H9 (cell line): ENCODE measurements around the gene ANGPTL4. TPM values are rescaled to one million over a fixed set of nuclear protein-coding genes. Genes with fewer than 3 reads are reported as not detected.

Experiments used
- DNase-seq: peaks from one replicate; pipeline ENCODE4 v3.0.0-alpha.2; 2017
- H2AFZ ChIP-seq: one replicate; pipeline ENCODE4 v1.6.1; 2013; ENCODE audit warnings: mild to moderate bottlenecking, low read length, control low read depth, moderate library complexity
- H2AK5ac ChIP-seq: 2 replicates; pipeline ENCODE4 v1.6.1; 2013; ENCODE audit warnings: low read length, control low read depth, mixed read lengths; ENCODE audit not compliant: insufficient read length
- H2BK120ac ChIP-seq: one replicate; pipeline ENCODE4 v1.6.1; 2013; ENCODE audit warnings: low read depth, mild to moderate bottlenecking, low read length, control low read depth, inconsistent platforms; ENCODE audit not compliant: poor library complexity, severe bottlenecking
- H2BK12ac ChIP-seq: 2 replicates; pipeline ENCODE4 v1.6.1; 2013; ENCODE audit warnings: low read length, control low read depth, mixed read lengths, low read depth; ENCODE audit not compliant: insufficient read length
- H2BK15ac ChIP-seq: 2 replicates; pipeline ENCODE4 v1.6.1; 2013; ENCODE audit warnings: low read depth, low read length, control low read depth
- H2BK20ac ChIP-seq: one replicate; pipeline ENCODE4 v1.6.1; 2013; ENCODE audit warnings: low read depth, mild to moderate bottlenecking, low read length, control low read depth, inconsistent platforms; ENCODE audit not compliant: poor library complexity, severe bottlenecking
- H2BK5ac ChIP-seq: 2 replicates; pipeline ENCODE4 v1.6.1; 2013; ENCODE audit warnings: low read length, control low read depth, mixed read lengths; ENCODE audit not compliant: insufficient read length
- H3K14ac ChIP-seq: 2 replicates; pipeline ENCODE4 v1.6.1; 2013; ENCODE audit warnings: low read length, control low read depth; ENCODE audit not compliant: insufficient read depth
- H3K18ac ChIP-seq: 2 replicates; pipeline ENCODE4 v1.6.1; 2013; ENCODE audit warnings: low read depth, mild to moderate bottlenecking, mixed read lengths, low read length, control low read depth; ENCODE audit not compliant: insufficient read length
- H3K23ac ChIP-seq: 2 replicates; pipeline ENCODE4 v1.6.1; 2013; ENCODE audit warnings: low read length, control low read depth, mixed read lengths, low read depth; ENCODE audit not compliant: insufficient read length
- H3K23me2 ChIP-seq: 2 replicates; pipeline ENCODE4 v1.6.1; 2013; ENCODE audit warnings: low read depth, mild to moderate bottlenecking, mixed read lengths, low read length, control low read depth; ENCODE audit not compliant: insufficient read length, poor library complexity, severe bottlenecking
- H3K27ac ChIP-seq: 2 replicates; pipeline ENCODE4 v1.5.1; 2013; ENCODE audit warnings: low read length, control low read depth, mixed read lengths, low read depth; ENCODE audit not compliant: insufficient read length
- H3K27me3 ChIP-seq: 2 replicates; pipeline ENCODE4 v1.6.1; 2013; ENCODE audit warnings: low read length, control low read depth, inconsistent platforms; ENCODE audit not compliant: insufficient read depth
- H3K4ac ChIP-seq: 2 replicates; pipeline ENCODE4 v1.6.1; 2013; ENCODE audit warnings: low read depth, mild to moderate bottlenecking, control low read depth, inconsistent platforms, low read length, moderate library complexity
- H3K4me1 ChIP-seq: 2 replicates; pipeline ENCODE4 v1.6.1; 2013; ENCODE audit warnings: low read length, control low read depth, inconsistent platforms; ENCODE audit not compliant: insufficient read depth
- H3K4me2 ChIP-seq: 2 replicates; pipeline ENCODE4 v1.6.1; 2013; ENCODE audit warnings: low read length, control low read depth, mixed read lengths; ENCODE audit not compliant: insufficient read length, insufficient read depth
- H3K56ac ChIP-seq: 2 replicates; pipeline ENCODE4 v1.6.1; 2013; ENCODE audit warnings: low read depth, mild to moderate bottlenecking, mixed read lengths, low read length, control low read depth; ENCODE audit not compliant: insufficient read length
- H3K79me1 ChIP-seq: 2 replicates; pipeline ENCODE4 v1.6.1; 2013; ENCODE audit warnings: low read depth, mild to moderate bottlenecking, moderate library complexity, low read length, control low read depth, inconsistent platforms; ENCODE audit not compliant: insufficient read depth, poor library complexity, severe bottlenecking
- H3K79me2 ChIP-seq: 2 replicates; pipeline ENCODE4 v1.6.1; 2013; ENCODE audit warnings: low read length, control low read depth, inconsistent platforms; ENCODE audit not compliant: insufficient read depth
- H3K9ac ChIP-seq: 2 replicates; pipeline ENCODE4 v1.6.1; 2013; ENCODE audit warnings: low read length, control low read depth, mixed read lengths; ENCODE audit not compliant: insufficient read length; ENCODE audit errors: extremely low read depth
- H3K9me3 ChIP-seq: one replicate; pipeline ENCODE4 v1.6.1; 2013; ENCODE audit warnings: low read depth, low read length, inconsistent platforms; ENCODE audit not compliant: control insufficient read depth
- H3T11ph ChIP-seq: one replicate; pipeline ENCODE4 v1.6.1; 2013; ENCODE audit warnings: mild to moderate bottlenecking, low read length, control low read depth, inconsistent platforms
- H4K20me1 ChIP-seq: one replicate; pipeline ENCODE4 v1.6.1; 2013; ENCODE audit not compliant: control insufficient read depth, insufficient read length, insufficient read depth
- H4K5ac ChIP-seq: 2 replicates; pipeline ENCODE4 v1.6.1; 2013; ENCODE audit warnings: low read depth, mild to moderate bottlenecking, mixed read lengths, low read length, control low read depth; ENCODE audit not compliant: insufficient read length
- H4K8ac ChIP-seq: replicated peaks from 2 replicates; pipeline ENCODE4 v1.6.1; 2013; ENCODE audit warnings: low read length, control low read depth, mixed read lengths, low read depth; ENCODE audit not compliant: insufficient read length
- H4K91ac ChIP-seq: 2 replicates; pipeline ENCODE4 v1.6.1; 2013; ENCODE audit warnings: low read depth, mild to moderate bottlenecking, moderate library complexity, mixed read lengths, low read length, control low read depth; ENCODE audit not compliant: insufficient read length
- H3K27ac Mint-ChIP-seq, 3 experiments: 2 replicates in 2 of 3; 3 replicates in 1 of 3; pipeline ENCODE4 v1.8.0; 2020 to 2021; ENCODE audit warnings: mixed read lengths in 3 of 3, mild to moderate bottlenecking in 1 of 3, moderate library complexity in 1 of 3
- H3K27me3 Mint-ChIP-seq: 2 replicates; pipeline ENCODE4 v1.8.0; 2021; ENCODE audit warnings: low read depth, mild to moderate bottlenecking, moderate library complexity, mixed read lengths
- H3K36me3 Mint-ChIP-seq, 3 experiments: 2 replicates in 2 of 3; 3 replicates in 1 of 3; pipeline ENCODE4 v1.8.0; 2020 to 2021; ENCODE audit warnings: low read depth in 3 of 3, mixed read lengths in 3 of 3; ENCODE audit not compliant: insufficient read depth in 1 of 3
- H3K4me1 Mint-ChIP-seq, 2 experiments: 2 replicates each; pipeline ENCODE4 v1.8.0; 2020; ENCODE audit warnings: mixed read lengths in 2 of 2
- H3K4me3 Mint-ChIP-seq, 2 experiments: 2 replicates in 1 of 2; 3 replicates in 1 of 2; pipeline ENCODE4 v1.8.0; 2020 to 2021; ENCODE audit warnings: mild to moderate bottlenecking in 2 of 2, mixed read lengths in 2 of 2, moderate library complexity in 1 of 2
- H3K9me3 Mint-ChIP-seq, 2 experiments: 2 replicates in 1 of 2; 3 replicates in 1 of 2; pipeline ENCODE4 v1.8.0; 2020; ENCODE audit warnings: mild to moderate bottlenecking in 2 of 2, mixed read lengths in 2 of 2, moderate library complexity in 1 of 2
- CTCF ChIP-seq: fragments of 200-600 bp; sonication (generic); conservative IDR thresholded peaks from 3 replicates; pipeline ENCODE4 v1.8.0; 2021; ENCODE audit warnings: antibody characterized with exemption, mild to moderate bottlenecking
- WGBS: extraction: QIAGEN DNeasy Blood & Tissue Kit; methylation state at CpG from one replicate; pipeline ENCODE4 v1.1.7; 2013; ENCODE audit warnings: missing lambda C conversion rate, low lambda C conversion rate, mixed read lengths; ENCODE audit not compliant: insufficient read length; ENCODE audit errors: extremely low coverage; 5-methylcytosine and 5-hydroxymethylcytosine counted together
- total RNA-seq: library from RNA; stranded (reverse); gene quantifications from 2 replicates; pipeline ENCODE4 v1.2.1, GENCODE V29; 2021

Gene ANGPTL4
- total RNA-seq, 1 experiment from 2014 or later: 1.9 TPM

- H3T11ph ChIP-seq: no peak overlapping the region
- H3K56ac ChIP-seq: no peak overlapping the region
- no peak overlapping the region; a peak in 1 of 7 replicates for H3K27ac Mint-ChIP-seq
- H4K5ac ChIP-seq: no peak overlapping the region
- 0 out of 5 replicates have a peak overlapping the region, but pooled peaks of 1 of the 2 experiments have one; percentile 6 for H3K4me3 Mint-ChIP-seq
- no peak overlapping the region for H3K23ac ChIP-seq
- no peaks in the 10 kb centered on the region for H3K79me2 ChIP-seq
- no peak overlapping the region for H4K8ac ChIP-seq
- no peaks in the 10 kb centered on the region for H4K20me1 ChIP-seq
- no peak overlapping the region for H3K4ac ChIP-seq
- no peak overlapping the region for H4K91ac ChIP-seq
- no peaks in the 10 kb centered on the region; a peak in 1 of 5 replicates for H3K9me3 Mint-ChIP-seq
- H3K23me2 ChIP-seq: peaks cover 14% of the 10 kb centered on the region
- TF ChIP-seq CTCF: no peak
- H3K14ac ChIP-seq: no peak overlapping the region
- H3K36me3 Mint-ChIP-seq: peaks cover 0 to 2% (median 0%) of the 10 kb centered on the region in 3 experiments; a peak in 2 of 7 replicates
- no peaks in the 10 kb centered on the region for H3K9me3 ChIP-seq
- DNase-seq: no peak
- no peak overlapping the region for H3K18ac ChIP-seq
- no peak overlapping the region for H2BK15ac ChIP-seq
- no peak overlapping the region for H2BK120ac ChIP-seq
- no peaks in the 10 kb centered on the region for H3K79me1 ChIP-seq
- no peak overlapping the region for H2BK12ac ChIP-seq
- H3K27ac ChIP-seq: no peak overlapping the region
- no peak overlapping the region for H2AFZ ChIP-seq
- H3K27me3 Mint-ChIP-seq: peaks cover 50% of the 10 kb centered on the region
- H3K9ac ChIP-seq: no peak overlapping the region
- no peaks in the 10 kb centered on the region; the same call in 1 of the 2 replicates for H3K4me1 ChIP-seq
- H3K4me2 ChIP-seq: no peak overlapping the region
- peaks cover 18% of the 10 kb centered on the region; the same call in 1 of the 2 replicates for H3K27me3 ChIP-seq
- no peak overlapping the region for H2BK5ac ChIP-seq
- H2AK5ac ChIP-seq: no peak overlapping the region
- H2BK20ac ChIP-seq: no peak overlapping the region
- no CpG with 5 or more reads among the region's 7 CpGs for WGBS
- peaks cover 17 to 21% of the 10 kb centered on the region in 2 experiments for H3K4me1 Mint-ChIP-seq
These were observed 26.2 kb upstream of the ANGPTL4 start for GRCh38 chr19:8337728-8338127.
